Mesenchymal stem cell (in vitro differentiated cells and primary cell): ENCODE measurements around the gene ALDH1B1.

ENCODE experiments used
- DNase-seq: peaks from one replicate; pipeline ENCODE4 v3.0.0-alpha.2; 2013
- H2AFZ ChIP-seq: one replicate; pipeline ENCODE4 v1.6.1; 2013; ENCODE audit warnings: low read depth, mild to moderate bottlenecking, control low read depth, inconsistent platforms, low read length, moderate library complexity
- H2AK5ac ChIP-seq: 2 replicates; pipeline ENCODE4 v1.6.1; 2013; ENCODE audit warnings: low read length, moderate library complexity, mild to moderate bottlenecking, inconsistent platforms; ENCODE audit not compliant: severe bottlenecking
- H2BK120ac ChIP-seq: one replicate; pipeline ENCODE4 v1.6.1; 2013; ENCODE audit warnings: low read depth, mild to moderate bottlenecking, inconsistent platforms, low read length, moderate library complexity
- H2BK12ac ChIP-seq, 2 experiments: one replicate each; pipeline ENCODE4 v1.6.1; 2013; ENCODE audit warnings: inconsistent platforms in 2 of 2, low read length in 2 of 2, mild to moderate bottlenecking in 2 of 2, moderate library complexity in 2 of 2, control low read depth in 1 of 2
- H2BK15ac ChIP-seq: one replicate; pipeline ENCODE4 v1.6.1; 2013; ENCODE audit warnings: mild to moderate bottlenecking, low read depth, inconsistent platforms; ENCODE audit not compliant: poor library complexity, severe bottlenecking
- H2BK5ac ChIP-seq: 2 replicates; pipeline ENCODE4 v1.6.1; 2013; ENCODE audit warnings: low read depth, mild to moderate bottlenecking, low read length, control low read depth, inconsistent platforms; ENCODE audit not compliant: poor library complexity, severe bottlenecking
- H3K14ac ChIP-seq, 2 experiments: one replicate each; pipeline ENCODE4 v1.6.1; 2013; ENCODE audit warnings: inconsistent platforms in 2 of 2, low read length in 2 of 2, control low read depth in 1 of 2, mild to moderate bottlenecking in 1 of 2, moderate library complexity in 1 of 2
- H3K18ac ChIP-seq, 2 experiments: one replicate each; pipeline ENCODE4 v1.6.1; 2013; ENCODE audit warnings: inconsistent platforms in 2 of 2, low read length in 2 of 2, control low read depth in 1 of 2, low read depth in 1 of 2, mild to moderate bottlenecking in 1 of 2
- H3K23ac ChIP-seq, 2 experiments: one replicate each; pipeline ENCODE4 v1.6.1; 2013; ENCODE audit warnings: inconsistent platforms in 2 of 2, low read length in 2 of 2, mild to moderate bottlenecking in 2 of 2, moderate library complexity in 2 of 2, control low read depth in 1 of 2
- H3K27ac ChIP-seq: 2 replicates; pipeline ENCODE4 v1.5.1; 2013; ENCODE audit warnings: mild to moderate bottlenecking, moderate library complexity, low read length, control low read depth, inconsistent platforms; ENCODE audit not compliant: poor library complexity, severe bottlenecking
- H3K27me3 ChIP-seq, 2 experiments: 2 replicates each; pipeline versions ENCODE4 v1.6.1 to v1.7.0; 2013; ENCODE audit warnings: low read length in 2 of 2, mild to moderate bottlenecking in 2 of 2, moderate library complexity in 2 of 2, control low read depth in 1 of 2, inconsistent platforms in 1 of 2; ENCODE audit not compliant: control insufficient read depth in 1 of 2, insufficient read depth in 1 of 2
- H3K36me3 ChIP-seq, 2 experiments: 2 replicates each; pipeline versions ENCODE4 v1.6.1 to v1.7.0; 2013; ENCODE audit warnings: low read length in 2 of 2, control low read depth in 1 of 2, inconsistent platforms in 1 of 2, low read depth in 1 of 2, mild to moderate bottlenecking in 1 of 2; ENCODE audit not compliant: insufficient read depth in 2 of 2, control insufficient read depth in 1 of 2
- H3K4ac ChIP-seq, 2 experiments: one replicate each; pipeline ENCODE4 v1.6.1; 2013; ENCODE audit warnings: inconsistent platforms in 2 of 2, low read length in 2 of 2, mild to moderate bottlenecking in 2 of 2, moderate library complexity in 2 of 2, control low read depth in 1 of 2, low read depth in 1 of 2
- H3K4me1 ChIP-seq: 2 replicates; pipeline ENCODE4 v1.6.1; 2013; ENCODE audit warnings: low read depth, low read length, control low read depth; ENCODE audit not compliant: control insufficient read depth, insufficient read depth
- H3K4me2 ChIP-seq: 2 replicates; pipeline ENCODE4 v1.6.1; 2013; ENCODE audit warnings: low read length, mild to moderate bottlenecking, inconsistent platforms; ENCODE audit not compliant: poor library complexity, severe bottlenecking
- H3K4me3 ChIP-seq, 2 experiments: 2 replicates each; pipeline versions ENCODE4 v1.5.1 to v1.7.0; 2013; ENCODE audit warnings: low read length in 2 of 2, mild to moderate bottlenecking in 2 of 2, control low read depth in 1 of 2, low read depth in 1 of 2; ENCODE audit not compliant: insufficient read depth in 1 of 2
- H3K79me1 ChIP-seq: replicated peaks from 2 replicates; pipeline ENCODE4 v1.6.1; 2013; ENCODE audit warnings: mild to moderate bottlenecking, control low read depth, low read length, inconsistent platforms; ENCODE audit not compliant: poor library complexity, severe bottlenecking
- H3K9ac ChIP-seq: 2 replicates; pipeline ENCODE4 v1.7.0; 2013; ENCODE audit warnings: mild to moderate bottlenecking, low read length, moderate library complexity
- H3K9me3 ChIP-seq: 2 replicates; pipeline ENCODE4 v1.7.0; 2013; ENCODE audit warnings: mild to moderate bottlenecking, low read length; ENCODE audit not compliant: control insufficient read depth
- H4K8ac ChIP-seq: one replicate; pipeline ENCODE4 v1.6.1; 2013; ENCODE audit warnings: inconsistent platforms, mild to moderate bottlenecking, low read length, moderate library complexity
- H4K91ac ChIP-seq: one replicate; pipeline ENCODE4 v1.6.1; 2013; ENCODE audit warnings: mild to moderate bottlenecking, low read length, inconsistent platforms
- WGBS: methylation state at CpG from one replicate; pipeline ENCODE4 v1.1.7; 2013; ENCODE audit warnings: mixed read lengths; 5-methylcytosine and 5-hydroxymethylcytosine counted together

Gene ALDH1B1

DNA sequence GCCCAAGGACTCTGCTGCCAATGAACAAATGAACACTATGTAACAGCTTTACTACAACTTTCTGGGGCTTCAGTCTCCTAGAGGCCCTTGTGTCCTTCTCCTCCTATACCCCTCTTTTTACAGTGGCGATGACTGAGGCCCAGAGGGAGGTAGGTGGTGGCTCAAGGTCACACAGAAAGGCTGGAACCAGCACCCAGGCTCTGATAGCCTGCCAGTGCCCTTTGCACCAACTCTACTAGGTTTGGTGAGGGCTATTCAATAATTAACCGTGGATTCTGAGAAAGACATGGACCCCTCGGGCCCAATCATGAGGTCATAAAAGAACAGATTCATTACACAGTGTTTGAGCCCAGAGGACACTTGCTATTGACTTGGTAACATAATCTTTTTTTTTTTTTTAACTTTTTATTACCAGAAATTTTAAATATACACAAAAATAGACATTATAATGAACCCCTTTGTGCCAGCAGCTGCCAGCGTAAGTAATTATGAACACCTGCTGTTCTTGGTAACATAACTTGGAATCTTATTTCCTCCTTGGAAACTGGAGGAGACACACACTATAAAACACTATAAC lies 6.1 kb upstream of the ALDH1B1 start:
- DNase-seq, result no peak
- Histone ChIP-seq H3K79me1 (no peaks in the 10 kb centered on the region), H3K14ac (no peak overlapping the region), H3K4me1 (peaks cover 28% of the 10 kb centered on the region), H3K9ac (no peak overlapping the region), H2BK12ac (no peak overlapping the region), H3K4ac (no peak overlapping the region), H3K18ac (no peak overlapping the region), H3K4me2 (no peak overlapping the region), H2AK5ac (peak overlapping the region; percentile 36), H4K8ac (no peak overlapping the region), H3K27me3 (no peaks in the 10 kb centered on the region), H3K36me3 (no peaks in the 10 kb centered on the region), H3K23ac (no peak overlapping the region), H3K9me3 (no peaks in the 10 kb centered on the region), H2AFZ (no peak overlapping the region), H3K4me3 (no peak overlapping the region), H2BK120ac (no peak overlapping the region), H4K91ac (no peak overlapping the region), H2BK15ac (no peak overlapping the region), H3K27ac (no peak overlapping the region), H2BK5ac (no peak overlapping the region)
- 89% methylated on average over 4 of the region's 4 CpGs for WGBS

DNA sequence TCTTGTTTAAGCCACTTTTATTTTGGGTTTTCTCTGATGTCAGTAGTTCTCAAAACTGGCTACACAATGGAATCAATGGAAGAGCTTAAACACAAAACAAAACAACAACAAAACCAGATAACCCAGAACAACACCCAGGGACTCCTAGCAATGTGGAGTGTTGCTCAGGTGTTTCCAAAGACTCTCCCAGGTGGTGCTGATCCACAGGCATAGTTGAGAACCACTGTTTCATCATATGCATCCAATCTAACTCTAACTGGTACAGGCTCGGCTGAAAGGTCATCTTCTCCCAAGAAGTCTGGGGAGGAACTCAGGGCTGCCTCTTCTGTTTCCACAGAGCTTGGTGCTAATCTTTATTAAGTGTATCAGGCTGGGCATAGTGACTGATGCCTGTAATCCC lies 5.4 kb upstream of the ALDH1B1 start:
- H2BK5ac ChIP-seq, result no peak overlapping the region

DNA sequence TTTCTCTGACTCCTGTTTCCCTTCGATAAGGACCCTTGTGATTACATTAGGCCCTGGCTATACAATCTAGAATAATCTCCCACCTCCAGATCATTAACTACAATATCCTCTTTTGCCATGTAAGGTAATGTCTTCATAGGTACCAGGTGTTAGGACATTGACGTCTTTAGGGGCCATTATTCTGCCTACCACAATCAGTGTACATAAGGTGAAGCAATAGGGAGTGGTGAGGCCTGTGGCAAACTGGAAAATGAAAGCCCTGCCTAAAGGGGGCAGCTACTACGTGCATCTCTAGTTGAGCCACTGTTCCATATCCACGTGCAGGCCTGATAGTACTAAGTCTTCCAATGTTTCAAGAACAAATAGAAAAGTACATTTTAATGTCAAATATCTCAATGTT lies 4.8 kb upstream of the ALDH1B1 start:
- Histone ChIP-seq H2AK5ac (no peak overlapping the region), H2BK5ac (no peak overlapping the region), H3K79me1 (no peaks in the 10 kb centered on the region), H3K9ac (no peak overlapping the region), H3K27me3 (no peaks in the 10 kb centered on the region), H3K36me3 (no peaks in the 10 kb centered on the region), H2BK15ac (no peak overlapping the region), H3K4me2 (no peak overlapping the region), H3K4me1 (peaks cover 24% of the 10 kb centered on the region), H3K18ac (no peak overlapping the region), H2AFZ (no peak overlapping the region), H3K27ac (no peak overlapping the region), H2BK120ac (no peak overlapping the region), H3K23ac (no peak overlapping the region), H3K4me3 (no peak overlapping the region), H2BK12ac (no peak overlapping the region), H4K91ac (no peak overlapping the region), H3K9me3 (no peaks in the 10 kb centered on the region), H4K8ac (no peak overlapping the region), H3K14ac (no peak overlapping the region), H3K4ac (no peak overlapping the region)
- DNase-seq, result no peak
- WGBS, result 90% methylated on average over 3 of the region's 4 CpGs

More for the DNA sequence above, 5.4 kb upstream of the ALDH1B1 start:
- no peaks in the 10 kb centered on the region for H3K27me3 ChIP-seq
- H4K8ac ChIP-seq, result no peak overlapping the region
- no peak overlapping the region for H3K27ac ChIP-seq
- no peaks in the 10 kb centered on the region for H3K36me3 ChIP-seq
- H2BK15ac ChIP-seq, result no peak overlapping the region
- no peak overlapping the region for H3K4me2 ChIP-seq
- no peaks in the 10 kb centered on the region for H3K9me3 ChIP-seq
- DNase-seq, result no peak
- no peak overlapping the region for H2BK12ac ChIP-seq
- H3K9ac ChIP-seq, result no peak overlapping the region
- H2BK120ac ChIP-seq, result no peak overlapping the region
- no peak overlapping the region for H3K18ac ChIP-seq
- no peak overlapping the region for H3K14ac ChIP-seq
- no peaks in the 10 kb centered on the region for H3K79me1 ChIP-seq
- no peak overlapping the region for H3K4ac ChIP-seq
- H3K23ac ChIP-seq, result no peak overlapping the region
- H4K91ac ChIP-seq, result no peak overlapping the region
- no peak overlapping the region for H3K4me3 ChIP-seq
- H2AK5ac ChIP-seq, result peak overlapping the region; percentile 65
- peaks cover 25% of the 10 kb centered on the region for H3K4me1 ChIP-seq
- H2AFZ ChIP-seq, result no peak overlapping the region
- WGBS, result 91% methylated on average over 1 of the region's 1 CpG

DNA sequence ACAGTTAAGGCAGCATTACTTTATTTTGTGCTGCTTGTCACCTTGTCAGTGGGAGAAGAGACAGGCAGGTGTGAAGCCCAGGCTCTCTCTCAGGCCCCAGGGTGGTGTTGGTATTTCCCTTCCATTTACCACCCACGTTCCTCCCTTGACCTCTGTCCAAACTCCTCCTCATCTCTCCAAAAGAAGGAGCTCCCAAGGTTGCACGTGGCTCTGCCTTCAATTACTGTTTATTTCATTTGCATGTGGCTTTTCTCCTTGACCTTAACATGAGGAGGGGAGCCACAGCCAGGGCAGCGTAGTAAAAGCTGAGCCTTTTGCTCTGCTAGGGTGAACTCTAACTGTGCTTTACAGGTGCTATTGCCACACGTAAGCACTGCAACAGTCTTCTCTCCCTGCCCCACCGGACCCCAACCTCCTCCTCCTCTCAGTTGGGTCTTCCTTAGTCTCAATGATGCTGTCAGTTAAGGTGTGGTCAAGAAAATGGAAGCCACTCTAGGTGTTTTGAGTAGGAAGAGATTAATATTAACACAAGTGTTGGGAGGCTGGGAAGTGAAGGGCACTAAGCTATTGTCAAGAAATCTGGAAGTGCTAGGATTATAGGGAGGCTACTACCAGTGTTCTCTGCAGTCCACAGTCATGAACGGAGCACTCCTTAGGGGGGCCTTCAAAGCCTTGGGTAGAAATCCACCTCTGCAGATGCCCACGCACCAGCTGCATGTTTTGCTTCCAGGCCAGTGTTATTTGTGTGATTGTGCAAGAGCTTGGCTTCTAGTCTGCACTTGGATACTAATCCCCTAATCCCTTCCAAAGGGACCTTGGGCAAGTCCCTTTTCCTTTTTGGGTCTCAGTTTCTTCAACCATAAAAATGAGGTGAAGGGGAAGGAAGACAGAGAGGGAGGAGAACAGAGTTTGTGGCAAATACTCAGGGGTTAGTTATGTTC lies 3.9 kb upstream of the ALDH1B1 start:
- H3K9me3 ChIP-seq, result no peaks in the 10 kb centered on the region

More for the DNA sequence above, 3.9 kb upstream of the ALDH1B1 start:
- H3K79me1 ChIP-seq, result peaks cover 4% of the 10 kb centered on the region
- no peak overlapping the region for H2BK15ac ChIP-seq
- peaks cover 26% of the 10 kb centered on the region for H3K4me1 ChIP-seq
- WGBS, result 55% methylated on average over 4 of the region's 7 CpGs
- no peak overlapping the region for H3K14ac ChIP-seq
- DNase-seq, result peak; percentile 49
- H3K27me3 ChIP-seq, result no peaks in the 10 kb centered on the region
- no peak overlapping the region for H3K23ac ChIP-seq
- H3K4me3 ChIP-seq, result no peak overlapping the region
- no peak overlapping the region for H2BK12ac ChIP-seq
- H2BK5ac ChIP-seq, result no peak overlapping the region
- no peak overlapping the region for H4K91ac ChIP-seq
- no peak overlapping the region for H3K4ac ChIP-seq
- H3K36me3 ChIP-seq, result no peaks in the 10 kb centered on the region
- H2AK5ac ChIP-seq, result peak overlapping the region; percentile 2
- H3K9ac ChIP-seq, result peak overlapping the region; percentile 79
- no peak overlapping the region for H3K27ac ChIP-seq
- no peak overlapping the region for H3K4me2 ChIP-seq
- no peak overlapping the region for H2AFZ ChIP-seq
- no peak overlapping the region for H4K8ac ChIP-seq
- H3K18ac ChIP-seq, result no peak overlapping the region
- H2BK120ac ChIP-seq, result no peak overlapping the region
